Stimulated activated CD4-positive, alpha-beta T cell treated with anti-CD3 and anti-CD28 coated beads, Interleukin-2, amount 100 ng/mL, for 48 hours (primary cell): ENCODE data around the gene PPIF.

Experiments used
- DNase-seq, 2 donors: peaks; one replicate each; pipeline ENCODE4 v3.0.0-alpha.2; 2020

The PPIF gene

DNA sequence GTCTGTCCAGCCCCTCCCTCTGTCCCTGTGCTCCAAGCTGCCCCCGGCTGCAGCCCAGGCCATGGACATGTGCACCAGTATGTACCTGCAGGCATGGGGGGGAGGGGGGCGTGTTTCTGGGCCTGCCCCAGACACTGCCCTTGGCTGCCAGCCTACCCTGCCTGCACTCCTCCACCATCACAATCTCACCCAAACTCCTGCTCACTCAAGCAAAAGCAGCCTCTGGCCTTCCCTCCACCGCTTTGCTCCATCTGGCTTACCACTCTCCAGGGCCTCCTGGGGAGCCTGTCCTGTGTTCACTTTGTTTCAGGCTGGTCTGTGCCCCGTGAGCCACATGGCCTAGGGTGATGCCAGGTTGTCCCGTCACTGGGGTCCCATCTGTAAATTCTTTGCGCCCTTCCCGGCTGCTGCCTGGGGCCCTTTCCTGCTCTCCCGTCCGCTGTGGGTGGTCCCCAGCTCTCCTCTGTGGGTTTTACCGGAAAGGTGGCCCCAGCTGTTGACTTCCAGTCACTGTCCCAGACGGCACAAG lies 33.3 kb upstream of the PPIF start:
- DNase-seq, result no peak

DNA sequence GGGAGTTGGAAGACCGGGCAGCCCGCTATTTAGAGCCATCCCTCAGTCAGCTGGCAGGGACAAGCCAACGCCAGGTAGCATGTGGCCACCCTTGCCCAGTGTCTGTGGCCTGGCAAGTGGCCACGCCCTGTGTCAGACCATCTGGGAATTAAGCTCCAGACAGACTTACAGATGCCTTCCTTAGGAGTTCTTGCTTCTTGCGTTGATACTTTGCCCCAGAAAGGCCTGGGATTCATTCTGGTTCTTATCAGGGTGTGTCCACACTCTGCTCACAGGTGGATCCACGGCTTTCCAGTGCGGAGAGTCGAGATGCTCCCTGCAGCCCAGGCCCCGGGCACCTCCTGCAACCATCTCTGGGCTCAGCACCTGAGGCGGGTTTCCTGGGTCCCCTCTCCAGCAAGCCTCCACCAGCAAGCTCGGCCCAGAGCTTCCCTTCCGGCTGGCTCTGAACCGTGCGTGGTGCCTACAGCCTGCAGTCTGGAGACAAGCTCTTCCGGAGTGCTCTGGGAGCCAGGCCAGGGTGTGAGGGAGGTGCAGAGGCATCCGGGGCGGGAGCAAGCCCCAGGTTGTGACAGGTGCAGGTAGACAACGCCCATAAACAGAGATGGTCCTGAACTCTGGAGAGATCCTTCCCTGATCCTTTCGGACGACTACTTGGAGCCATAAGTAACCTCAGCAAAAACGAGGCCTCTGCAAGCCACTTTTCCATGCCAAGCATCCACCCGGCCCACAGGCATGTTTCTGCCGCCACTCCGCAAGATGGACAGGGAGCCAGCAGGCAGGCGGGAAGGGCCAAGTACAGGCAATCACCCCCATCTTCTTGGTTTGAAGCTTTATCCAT lies 32.3 kb upstream of the PPIF start:
- DNase-seq, result no peak

- DNase-seq, result no peak
Observed at GRCh38 chr10:79315602-79315920, 31.7 kb upstream of the PPIF start.

GRCh38 chr10:79316671-79317431 lies 30.4 kb upstream of the PPIF start:
- no peak for DNase-seq

GRCh38 chr10:79318369-79318768 lies 28.9 kb upstream of the PPIF start:
- DNase-seq, result no peak

GRCh38 chr10:79319115-79319771 lies 28.0 kb upstream of the PPIF start:
- DNase-seq, result no peak

DNA sequence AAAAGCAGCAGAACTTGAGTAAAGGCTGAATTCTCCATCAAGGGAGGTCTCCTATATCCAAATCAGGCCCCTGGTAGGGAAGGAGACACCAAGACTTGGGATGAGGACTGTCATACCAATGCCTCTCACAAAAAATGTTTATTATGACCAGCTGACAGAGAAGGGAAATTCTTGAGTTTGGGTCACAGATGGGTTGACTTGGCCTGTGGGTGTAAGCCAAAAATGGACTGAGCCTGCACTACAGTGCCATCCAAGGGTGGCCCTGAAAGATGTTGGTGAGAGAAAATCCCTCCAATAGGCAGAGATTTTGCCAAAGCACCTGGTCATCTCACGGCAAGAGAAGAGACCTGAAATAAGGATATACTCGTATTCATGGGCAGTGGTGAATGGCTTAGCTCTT lies 27.0 kb upstream of the PPIF start:
- DNase-seq, result no peak

- peak; percentile 21 to 23 for DNase-seq
Observed at GRCh38 chr10:79320820-79321493, 26.3 kb upstream of the PPIF start.

GRCh38 chr10:79321494-79321882 lies 25.8 kb upstream of the PPIF start:
- DNase-seq, result no peak

DNA sequence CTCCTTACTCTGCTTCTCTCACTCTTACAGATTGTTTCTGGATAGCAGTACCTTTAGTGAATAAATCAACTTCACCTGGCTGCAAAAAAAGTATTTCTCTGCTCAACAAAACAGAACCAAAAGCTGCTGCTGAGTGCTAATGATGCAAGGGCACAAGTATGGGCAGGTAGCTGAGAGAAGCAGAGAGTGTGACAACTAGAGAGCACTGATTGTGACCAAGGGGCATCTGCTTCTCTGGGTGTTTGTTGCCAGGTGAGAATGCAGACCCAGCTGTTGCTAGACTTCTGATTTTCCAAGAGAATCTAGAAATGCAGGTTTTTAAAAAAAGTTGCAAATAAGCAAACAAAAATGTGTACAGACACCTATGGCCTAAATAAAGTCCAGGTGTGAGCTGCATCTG lies 25.3 kb upstream of the PPIF start:
- no peak for DNase-seq

- peak; percentile 63 for DNase-seq
Observed at GRCh38 chr10:79322616-79323543, 24.4 kb upstream of the PPIF start.

DNA sequence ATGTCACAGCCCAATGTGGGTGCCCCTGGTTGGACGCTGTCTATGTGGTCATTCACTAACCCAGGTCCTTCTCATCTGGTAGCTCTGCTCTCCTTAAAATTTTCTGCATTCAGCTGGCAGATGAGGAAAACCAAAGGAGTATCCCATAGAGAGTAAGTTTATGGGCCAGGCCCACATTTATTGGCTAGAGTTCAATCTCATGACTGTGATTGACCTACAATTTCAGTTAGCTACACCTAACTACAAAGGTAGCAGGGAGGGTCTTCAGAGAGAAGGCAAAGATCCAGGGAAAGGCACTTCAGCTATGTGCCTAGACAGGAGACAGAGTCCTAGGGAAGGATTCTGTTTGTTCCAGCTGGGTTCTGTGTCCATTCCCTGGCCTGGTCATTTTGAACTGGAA lies 23.7 kb upstream of the PPIF start:
- no peak for DNase-seq

DNA sequence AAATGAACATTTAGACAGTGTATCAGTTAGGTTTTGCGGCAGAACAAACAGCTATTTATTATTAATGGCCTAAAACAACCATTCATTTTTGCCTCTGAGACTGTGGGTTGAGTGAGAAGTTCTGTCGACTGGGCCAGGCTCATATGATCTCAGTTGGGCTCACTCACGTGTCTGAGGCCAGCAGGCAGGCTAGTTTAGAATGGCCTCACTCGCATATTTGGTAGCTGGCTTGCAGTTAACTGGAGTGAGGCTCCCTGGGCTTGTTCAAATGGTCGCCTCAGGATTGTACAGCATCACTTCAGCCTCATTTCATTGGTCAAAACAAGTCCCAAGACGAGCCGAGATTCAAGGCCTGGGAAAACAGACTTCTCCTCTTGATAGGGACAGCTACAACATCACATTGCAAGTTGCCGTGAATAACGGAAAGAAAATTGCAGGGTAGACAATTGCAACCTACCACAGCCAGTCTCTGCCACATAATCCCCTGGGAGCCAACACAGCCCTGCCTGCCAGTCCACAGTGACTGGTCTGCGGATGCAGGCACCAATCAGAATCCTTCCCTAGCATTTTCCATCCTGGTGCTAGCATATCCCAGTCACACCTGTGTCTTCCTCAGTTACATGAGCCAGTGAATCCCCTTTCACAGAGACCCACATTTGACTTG lies 23.1 kb upstream of the PPIF start:
- no peak for DNase-seq

GRCh38 chr10:79326361-79327089 lies 20.7 kb upstream of the PPIF start:
- DNase-seq, result no peak

DNA sequence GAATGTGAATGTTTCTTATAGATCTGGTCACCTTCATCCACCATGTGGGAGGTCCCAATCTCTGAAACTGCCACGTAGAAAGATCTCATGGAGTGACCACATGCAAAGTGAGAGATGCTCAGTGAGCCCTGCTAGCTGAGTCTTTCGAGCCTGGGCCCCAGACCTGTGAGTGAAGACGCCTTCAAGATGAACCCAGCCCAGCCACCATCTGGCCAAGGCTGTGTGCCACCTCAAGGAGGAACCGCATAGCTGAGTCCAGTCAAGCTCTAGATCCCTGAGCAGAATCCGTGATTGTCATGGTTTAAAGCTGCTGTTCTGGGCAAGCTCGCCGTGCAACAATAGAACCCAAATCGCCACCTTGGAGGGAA lies 20.2 kb upstream of the PPIF start:
- DNase-seq, result no peak

GRCh38 chr10:79328147-79328701 lies 19.0 kb upstream of the PPIF start:
- no peak for DNase-seq

DNA sequence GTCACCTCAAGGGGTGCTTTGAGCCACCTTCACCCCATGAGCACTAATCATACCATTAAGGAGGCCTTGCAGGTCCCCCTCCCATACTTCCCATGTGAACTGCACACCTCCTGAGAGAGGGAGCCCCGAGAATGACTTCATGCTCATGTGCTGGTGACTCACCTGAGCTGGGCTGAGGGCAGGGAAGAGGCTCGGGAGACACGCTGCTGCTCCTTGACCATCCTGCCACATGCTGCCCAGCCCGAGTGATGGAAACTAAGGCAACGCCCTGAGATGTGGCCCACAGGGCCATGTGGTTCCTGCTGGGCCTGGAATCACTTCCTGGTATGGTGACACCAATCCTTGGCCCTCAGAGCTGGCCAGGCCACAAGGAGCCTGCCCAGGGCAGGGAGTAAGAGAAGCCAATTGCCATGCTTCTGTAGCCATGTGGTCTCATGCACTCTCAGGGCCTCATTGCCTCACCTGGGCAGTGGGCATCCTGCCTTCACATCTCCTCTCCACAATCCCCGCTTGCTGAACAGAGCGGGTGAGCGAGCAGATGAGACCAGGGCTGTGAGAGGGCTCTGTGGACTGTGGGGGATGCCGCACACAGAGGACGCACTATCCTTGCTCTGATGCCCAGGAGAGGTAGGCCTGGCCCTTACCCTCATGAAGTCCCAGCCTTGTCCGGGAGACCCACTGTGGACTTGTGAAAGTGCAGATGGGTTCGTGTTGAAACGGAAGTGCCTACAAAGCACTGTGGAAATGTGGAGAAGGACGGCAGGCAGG lies 18.3 kb upstream of the PPIF start:
- DNase-seq, result no peak

DNA sequence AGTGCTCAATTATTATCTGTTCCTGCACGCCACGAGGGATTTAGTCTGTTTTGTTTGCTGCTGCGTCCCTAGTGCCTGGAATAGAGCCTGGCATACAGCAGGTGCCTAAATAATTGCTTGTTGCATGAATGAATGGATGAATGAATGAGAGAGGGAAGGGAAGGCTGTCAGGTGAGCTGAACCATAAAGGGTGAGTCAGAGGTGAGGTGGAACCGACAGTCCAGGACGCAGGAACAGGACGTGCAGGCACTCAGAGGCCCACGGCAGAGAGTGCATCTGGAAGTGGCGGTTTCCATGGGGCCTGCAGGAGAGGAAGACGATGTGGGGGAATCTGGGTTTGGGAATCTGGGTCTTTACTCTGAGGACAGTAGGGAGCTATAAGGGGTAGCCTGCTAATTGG lies 17.7 kb upstream of the PPIF start:
- no peak for DNase-seq

GRCh38 chr10:79331226-79331625 lies 16.0 kb upstream of the PPIF start:
- DNase-seq, result no peak

- DNase-seq, result peak; percentile 72 to 77
Observed at GRCh38 chr10:79331709-79332108, 15.6 kb upstream of the PPIF start.
